T-helper 1 cell treated with Interleukin-12 subunit alpha and Interleukin-12 subunit beta and Interleukin-4 antibody, amounts not matched to agents 30 ng/mL and 1 ng/mL, for 36 hours (primary cell): Measurements from ENCODE around the gene MOB2. TPM values are rescaled to one million over a fixed set of nuclear protein-coding genes. Genes with fewer than 3 reads are reported as not detected.
"Not testable (repeated sequence)": the region's sequence is repeated elsewhere in the genome, so short reads cannot be mapped to it uniquely, and the experiment has no call there.

ENCODE experiments used
- intact Hi-C: fragments of 100-400 bp; cut with micrococcal nuclease; formaldehyde crosslinking; loops from one replicate; pipeline ENCODE4 v1.15.1; 2024
- total RNA-seq: library from RNA; stranded (reverse); gene quantifications from 2 replicates; pipeline ENCODE4 v1.2.3, GENCODE V29; 2022

MOB2 gene
- total RNA-seq, 1 donor from 2014 or later: 41.7 TPM

GRCh38 chr11:1518301-1518700 lies 31.7 kb upstream of the MOB2 start:
- intact Hi-C loops: no loop called here

- intact Hi-C loops: no loop called here
These were observed 30.8 kb upstream of the MOB2 start for GRCh38 chr11:1517117-1518005.

GRCh38 chr11:1516273-1517067 lies 29.9 kb upstream of the MOB2 start:
- intact Hi-C loops: no loop called here

- intact Hi-C loops: no loop called here
These were observed 28.8 kb upstream of the MOB2 start for GRCh38 chr11:1515082-1516060.

- intact Hi-C loops: no loop called here
These were observed 27.9 kb upstream of the MOB2 start for GRCh38 chr11:1514336-1515061.

- intact Hi-C loops: no loop called here
These were observed 27.0 kb upstream of the MOB2 start for GRCh38 chr11:1513326-1514296.

- intact Hi-C loops: not testable (repeated sequence)
These were observed 26.1 kb upstream of the MOB2 start for GRCh38 chr11:1512531-1513258.

GRCh38 chr11:1511937-1512496 lies 25.4 kb upstream of the MOB2 start:
- intact Hi-C loops: no loop called here

- intact Hi-C loops: no loop called here
These were observed 24.3 kb upstream of the MOB2 start for GRCh38 chr11:1510928-1511327.

- intact Hi-C loops: not testable (repeated sequence)
These were observed 23.8 kb upstream of the MOB2 start for GRCh38 chr11:1510351-1510750.

- intact Hi-C loops: no loop called here
These were observed 23.2 kb upstream of the MOB2 start for GRCh38 chr11:1509626-1510255.

- intact Hi-C loops: no loop called here
These were observed 22.4 kb upstream of the MOB2 start for GRCh38 chr11:1508986-1509385.

GRCh38 chr11:1508491-1508891 lies 21.9 kb upstream of the MOB2 start:
- intact Hi-C loops: no loop called here

GRCh38 chr11:1507381-1508140 lies 21.0 kb upstream of the MOB2 start:
- intact Hi-C loops: no loop called here

GRCh38 chr11:1506981-1507380 lies 20.4 kb upstream of the MOB2 start:
- intact Hi-C loops: no loop called here

GRCh38 chr11:1505480-1505879 lies 18.9 kb upstream of the MOB2 start:
- intact Hi-C loops: no loop called here
